SK-N-SH (cell line): ENCODE results near the gene ZBED4.

Experiments used
- CTCF ChIP-seq: fragments of 200-600 bp; sonication (generic); IDR thresholded peaks from 2 replicates; pipeline ENCODE4 v1.6.1; 2017; ENCODE audit warnings: antibody characterized with exemption, mild to moderate bottlenecking, moderate library complexity
- YY1 ChIP-seq: IDR thresholded peaks from 2 replicates; pipeline ENCODE4 v1.4.0; 2012; ENCODE audit warnings: low read depth, mild to moderate bottlenecking

- no peak for TF ChIP-seq YY1
- TF ChIP-seq CTCF = no peak
These were observed 3.3 kb downstream of the ZBED4 start for GRCh38 chr22:49856766-49857618.
